AG09309 (cell line): ENCODE results near the gene TAPBP.

Experiments used
- DNase-seq: peaks from one replicate; pipeline ENCODE4 v3.0.0-alpha.2; 2010; ENCODE audit warnings: low read depth
- H3K4me3 ChIP-seq: 2 replicates; pipeline ENCODE4 v1.5.1; 2011; ENCODE audit warnings: mild to moderate bottlenecking, low read depth, low read length, moderate library complexity; ENCODE audit not compliant: control insufficient read depth
- CTCF ChIP-seq: IDR thresholded peaks from 2 replicates; pipeline ENCODE4 v1.5.1; 2011; ENCODE audit warnings: mild to moderate bottlenecking, low read depth, low read length, inconsistent platforms; ENCODE audit not compliant: insufficient read depth, control insufficient read depth; ENCODE audit errors: missing control alignments

Gene TAPBP

GRCh38 chr6:33314943-33315792, 1.3 kb upstream of the TAPBP start:
- peak overlapping the region; percentile 68 for H3K4me3 ChIP-seq
- DNase-seq, result no peak
- TF ChIP-seq CTCF, result no peak

GRCh38 chr6:33314515-33314942, 651 bp upstream of the TAPBP start:
- peak overlapping the region; percentile 68 for H3K4me3 ChIP-seq
- DNase-seq, result no peak
- no peak for TF ChIP-seq CTCF

GRCh38 chr6:33313105-33313708, 671 bp downstream of the TAPBP start:
- no peak for DNase-seq
- H3K4me3 ChIP-seq, result peak overlapping the region; percentile 68
- no peak for TF ChIP-seq CTCF

GRCh38 chr6:33312361-33313104, 1.3 kb downstream of the TAPBP start:
- peak overlapping the region; percentile 68 for H3K4me3 ChIP-seq
- TF ChIP-seq CTCF, result no peak
- DNase-seq, result no peak

- DNase-seq, result no peak
- H3K4me3 ChIP-seq, result no peak overlapping the region
Observed at GRCh38 chr6:33306356-33306755, 7.5 kb downstream of the TAPBP start.

More at GRCh38 chr6:33306356-33306755, 7.5 kb downstream of the TAPBP start:
- TF ChIP-seq CTCF, result no peak
